Omental fat pad (tissue), 4 donors: ENCODE data around the gene ICE1. TPM values are rescaled to one million over a fixed set of nuclear protein-coding genes. Genes with fewer than 3 reads are reported as not detected.

Experiments
- ATAC-seq: fragments of 150-250 bp; one replicate; pipeline ENCODE4 v1.9.1; 2016; ENCODE audit warnings: mild to moderate bottlenecking, moderate library complexity; ENCODE audit not compliant: low FRiP score
- DNase-seq: peaks from one replicate; pipeline ENCODE4 v3.0.0-alpha.2; 2019; ENCODE audit warnings: low spot score
- total RNA-seq, 4 donors: library from RNA; depleted of rRNA; stranded (reverse); fragments of >200 nt; gene quantifications; one replicate each; pipeline ENCODE4 v1.1.0, GENCODE V29; 2016
- TF ChIP-seq, protein P1 (sequence below), 3 donors: fragments of 450-650 bp; IDR thresholded peaks; one replicate each; pipeline ENCODE4 v1.5.1; 2016 to 2017; ENCODE audit warnings: antibody characterized with exemption in 3 of 3, mild to moderate bottlenecking in 3 of 3, moderate library complexity in 2 of 3

The ICE1 gene, protein sequence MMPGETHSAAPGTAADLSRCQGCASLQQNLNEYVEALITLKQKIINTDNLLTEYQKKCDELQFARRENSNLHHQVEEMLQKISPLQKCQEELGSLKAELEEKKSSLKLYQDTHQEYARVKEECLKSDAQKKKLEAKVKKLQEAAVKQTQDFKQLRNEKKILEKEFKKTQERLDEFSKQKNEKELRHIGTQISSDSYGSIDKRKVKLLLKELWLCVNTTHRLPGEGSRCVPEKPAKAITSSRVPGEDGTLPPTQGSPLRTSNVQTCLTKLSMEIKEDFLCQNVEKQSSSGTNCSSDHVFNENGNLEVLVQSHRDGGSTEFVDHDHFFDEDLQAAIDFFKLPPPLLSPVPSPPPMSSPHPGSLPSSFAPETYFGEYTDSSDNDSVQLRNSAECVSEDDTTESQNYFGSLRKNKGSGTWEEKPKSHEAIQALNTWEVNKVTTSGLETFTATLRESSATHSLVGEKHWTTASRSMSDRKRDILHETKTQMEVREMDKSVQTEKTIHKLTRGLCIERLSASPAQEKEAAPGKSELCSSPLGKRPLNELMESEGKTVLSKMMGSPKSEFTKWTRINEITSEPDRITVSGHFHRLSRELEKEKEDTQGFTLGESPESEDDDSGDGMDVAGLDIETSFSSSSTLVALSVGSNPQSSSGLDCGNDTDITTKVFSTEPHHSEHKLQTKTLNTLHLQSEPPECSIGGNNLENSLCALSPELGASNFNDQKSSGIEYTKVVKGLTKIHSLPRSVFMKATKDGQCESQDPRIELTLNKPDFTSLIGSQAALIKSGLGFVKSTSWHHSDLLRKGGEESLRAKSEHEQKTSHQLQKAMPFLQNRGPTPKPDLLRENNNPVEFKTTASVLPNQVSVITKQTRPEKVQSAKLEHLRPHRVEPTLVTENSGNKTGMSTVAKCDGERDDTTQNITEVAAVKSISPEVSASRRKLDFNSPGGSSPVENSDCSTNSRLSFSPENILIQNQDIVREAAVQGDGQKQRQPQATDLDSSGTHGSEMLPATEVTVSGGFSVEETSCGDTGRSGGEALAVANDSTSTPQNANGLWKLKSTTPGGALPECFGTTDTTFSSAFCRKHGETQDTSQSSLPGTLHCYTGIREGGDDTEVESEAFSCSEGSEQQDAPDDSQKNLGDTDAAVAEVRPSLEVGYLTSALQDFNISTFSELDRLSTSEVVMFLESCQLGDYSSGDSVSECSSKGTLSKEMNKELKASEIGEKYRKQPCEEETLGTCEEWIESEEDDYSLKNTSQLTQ (N-terminal part only)
- total RNA-seq = 10 to 100 TPM; 23.3 to 55.2 (median 33.1) TPM

DNA sequence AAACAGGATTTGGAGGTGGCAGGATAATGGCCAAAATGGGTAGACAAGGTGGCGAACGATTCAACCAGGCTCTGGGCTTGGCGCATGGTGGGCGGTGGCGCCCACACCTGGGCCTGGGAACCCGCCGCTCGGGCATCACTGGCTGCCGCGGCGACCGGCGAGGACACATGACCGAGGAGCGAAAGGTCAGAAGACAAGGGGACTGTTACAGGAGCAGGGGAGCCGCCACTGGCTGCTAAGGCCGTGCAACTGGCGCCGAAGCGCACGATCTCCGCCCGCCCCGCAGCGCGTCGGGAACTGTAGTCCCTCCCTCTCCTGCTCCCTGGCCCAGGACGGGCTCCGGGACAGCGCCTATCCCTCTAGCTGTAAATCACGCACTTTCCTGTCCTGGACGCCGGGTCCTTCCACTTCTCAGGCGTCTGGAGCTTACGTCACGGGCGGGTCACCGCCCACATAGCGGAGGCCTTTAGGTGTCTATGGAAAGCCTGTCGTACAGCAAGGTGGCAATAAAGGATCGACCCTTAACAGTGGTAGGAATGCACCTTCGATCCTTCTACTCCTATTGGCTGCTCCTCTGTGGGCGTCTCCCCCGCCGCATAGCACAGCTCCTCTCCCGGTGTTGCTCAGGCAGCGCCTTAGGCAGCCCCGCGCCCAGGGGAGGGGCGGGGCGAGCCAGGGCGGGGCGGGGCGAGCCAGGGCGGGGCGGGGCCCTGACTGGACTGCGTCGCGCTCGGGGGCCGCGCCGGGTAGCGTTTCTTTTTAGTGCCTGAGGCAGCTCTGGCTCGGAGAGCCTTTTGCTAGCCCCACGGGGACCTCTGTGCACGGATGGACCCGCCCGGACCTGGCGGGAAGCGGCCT, at the start of gene ICE1:
ICE1 (plus strand) TSS at position 717 of the 858 bp plus-strand sequence. CDS start 239 bp downstream, outside the sequence.
- TF ChIP-seq, protein P1, sequence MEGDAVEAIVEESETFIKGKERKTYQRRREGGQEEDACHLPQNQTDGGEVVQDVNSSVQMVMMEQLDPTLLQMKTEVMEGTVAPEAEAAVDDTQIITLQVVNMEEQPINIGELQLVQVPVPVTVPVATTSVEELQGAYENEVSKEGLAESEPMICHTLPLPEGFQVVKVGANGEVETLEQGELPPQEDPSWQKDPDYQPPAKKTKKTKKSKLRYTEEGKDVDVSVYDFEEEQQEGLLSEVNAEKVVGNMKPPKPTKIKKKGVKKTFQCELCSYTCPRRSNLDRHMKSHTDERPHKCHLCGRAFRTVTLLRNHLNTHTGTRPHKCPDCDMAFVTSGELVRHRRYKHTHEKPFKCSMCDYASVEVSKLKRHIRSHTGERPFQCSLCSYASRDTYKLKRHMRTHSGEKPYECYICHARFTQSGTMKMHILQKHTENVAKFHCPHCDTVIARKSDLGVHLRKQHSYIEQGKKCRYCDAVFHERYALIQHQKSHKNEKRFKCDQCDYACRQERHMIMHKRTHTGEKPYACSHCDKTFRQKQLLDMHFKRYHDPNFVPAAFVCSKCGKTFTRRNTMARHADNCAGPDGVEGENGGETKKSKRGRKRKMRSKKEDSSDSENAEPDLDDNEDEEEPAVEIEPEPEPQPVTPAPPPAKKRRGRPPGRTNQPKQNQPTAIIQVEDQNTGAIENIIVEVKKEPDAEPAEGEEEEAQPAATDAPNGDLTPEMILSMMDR (IDR thresholded peaks at IDR 0.05) = no peak
- peak; percentile 99 for ATAC-seq
- DNase-seq = peak; percentile 86

DNA sequence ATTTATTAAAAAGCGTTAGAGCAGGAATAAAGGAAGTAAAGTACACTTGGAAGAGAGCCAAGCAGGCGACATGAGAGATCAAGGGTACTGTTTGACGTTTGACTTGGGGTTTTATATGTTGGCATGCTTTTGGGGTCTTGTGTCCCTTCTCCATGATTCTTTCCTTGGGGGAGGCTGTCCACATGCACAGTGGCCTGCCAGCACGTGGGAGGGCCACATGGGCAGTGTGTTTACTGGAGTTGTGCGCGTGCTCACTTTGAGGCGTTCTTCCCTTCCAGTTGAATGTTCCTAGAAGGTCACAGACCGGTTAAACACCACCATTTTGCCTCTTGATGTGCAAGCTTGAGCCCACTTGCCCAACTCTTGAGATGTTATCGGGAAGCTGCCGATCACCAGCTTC, 49.5 kb upstream of the ICE1 start:
- ATAC-seq (no peak), DNase-seq (no peak)
- TF ChIP-seq, protein P1 (IDR thresholded peaks at IDR 0.05) = no peak

DNA sequence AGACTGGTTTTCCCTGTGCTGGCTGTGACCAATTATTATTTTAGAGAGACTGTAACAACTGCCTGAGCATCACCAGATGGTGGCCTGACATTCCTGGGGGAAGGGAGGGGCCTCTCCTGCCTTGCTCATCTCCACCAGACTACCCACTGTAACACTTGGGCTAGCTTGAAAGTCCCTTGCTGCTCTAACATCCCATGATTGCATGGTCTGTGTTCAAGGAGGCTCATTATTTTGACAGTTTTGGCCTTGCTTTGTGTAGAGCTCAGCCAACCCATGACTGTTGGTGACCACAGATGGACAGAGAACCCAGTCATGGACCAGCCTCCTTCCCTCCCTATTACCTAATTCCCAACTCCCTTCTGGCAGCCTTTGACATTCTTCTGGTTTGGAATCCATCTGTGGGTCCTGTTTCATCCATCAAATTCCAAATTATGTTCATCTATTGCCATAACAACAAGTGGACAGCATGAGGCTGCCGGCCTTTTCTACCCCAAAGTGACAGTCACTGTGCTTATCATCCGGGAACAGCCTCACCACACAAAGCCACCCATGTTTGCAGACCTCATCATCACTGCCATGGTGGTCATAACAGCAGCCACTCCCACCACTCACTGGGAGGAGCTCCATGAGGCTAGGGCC, 49.0 kb upstream of the ICE1 start:
- TF ChIP-seq, protein P1 (IDR thresholded peaks at IDR 0.05) = no peak
- peak; percentile 30 for ATAC-seq
- no peak for DNase-seq

DNA sequence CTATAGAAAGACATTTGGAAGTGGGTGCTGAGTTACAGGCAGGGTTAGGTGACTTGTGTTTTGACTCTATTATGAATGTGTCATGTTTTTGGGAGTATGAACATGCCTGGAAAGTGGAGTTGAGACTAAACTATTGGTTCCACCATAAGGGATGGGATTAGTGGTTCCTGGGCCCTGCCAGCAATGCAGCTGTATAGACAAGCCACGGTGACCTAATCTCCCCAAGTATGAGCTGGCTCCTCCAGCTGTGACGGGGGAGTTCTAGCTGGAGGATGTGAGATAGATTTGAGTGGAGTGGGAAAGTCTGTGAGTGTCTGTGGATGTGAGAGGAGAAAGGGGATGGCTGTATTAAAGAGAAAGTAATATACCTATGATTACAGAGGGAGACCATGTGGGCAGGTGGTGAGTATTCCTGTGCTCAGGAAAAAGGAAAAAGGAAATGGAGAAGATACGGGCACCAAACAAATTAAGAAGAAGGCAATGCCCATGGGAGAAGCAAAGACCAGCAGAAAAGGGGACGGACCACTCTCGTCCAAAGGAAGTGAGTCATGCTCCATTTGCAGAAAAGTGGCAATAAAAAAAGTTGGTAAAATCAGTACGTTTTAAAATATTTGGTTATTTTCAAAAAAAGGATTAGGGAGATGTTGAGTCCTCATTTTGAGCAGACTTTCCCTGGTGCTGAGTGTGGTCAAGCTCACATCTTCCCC, 48.3 kb upstream of the ICE1 start:
- TF ChIP-seq, protein P1 (IDR thresholded peaks at IDR 0.05) = no peak
- ATAC-seq (peak; percentile 39), DNase-seq (no peak)

DNA sequence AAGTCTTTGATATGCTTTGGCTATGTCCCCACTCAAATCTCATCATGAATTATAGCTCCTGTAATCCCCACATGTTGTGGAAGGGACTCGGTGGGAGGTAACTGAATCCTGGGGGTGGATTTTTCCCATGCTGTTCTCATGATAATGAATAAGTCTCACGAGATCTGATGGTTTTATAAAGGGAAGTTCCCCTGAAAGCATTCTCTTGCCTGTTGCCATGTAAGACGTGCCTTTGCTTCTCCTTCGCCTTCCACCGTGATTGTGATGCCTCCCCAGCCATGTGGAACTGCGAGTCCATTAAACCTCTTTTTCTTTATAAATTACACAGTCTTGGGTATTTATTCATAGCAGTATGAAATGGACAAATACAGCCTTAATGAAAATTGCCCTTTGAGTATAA, 44.7 kb upstream of the ICE1 start:
- ATAC-seq (no peak), DNase-seq (no peak)
- TF ChIP-seq, protein P1 (IDR thresholded peaks at IDR 0.05) = no peak
